Glomerular visceral epithelial cell (primary cell): Measurements from ENCODE around the gene CEP72.
"Not testable (repeated sequence)": the region's sequence is repeated elsewhere in the genome, so short reads cannot be mapped to it uniquely, and the experiment has no call there.

Experiments
- DNase-seq: peaks from one replicate; pipeline ENCODE4 v3.0.0-alpha.2; 2016; ENCODE audit errors: extremely low spot score

Gene CEP72

GRCh38 chr5:611731-612486 lies at the start of gene CEP72:
Gene CEP72 (plus strand): TSS chr5:612340. CDS start chr5:612362, 22 bp downstream.
- DNase-seq: peak; percentile 92

GRCh38 chr5:565782-566440 lies 46.2 kb upstream of the CEP72 start:
- DNase-seq: no peak

- no peak for DNase-seq
Observed at GRCh38 chr5:566636-567309, 45.4 kb upstream of the CEP72 start.

- no peak for DNase-seq
Observed at GRCh38 chr5:567664-568060, 44.5 kb upstream of the CEP72 start.

- no peak for DNase-seq
Observed at GRCh38 chr5:568061-568781, 43.9 kb upstream of the CEP72 start.

- DNase-seq: no peak
Observed at GRCh38 chr5:568809-569208, 43.3 kb upstream of the CEP72 start.

- DNase-seq: no peak
Observed at GRCh38 chr5:569358-569867, 42.7 kb upstream of the CEP72 start.

GRCh38 chr5:569868-570361 lies 42.2 kb upstream of the CEP72 start:
- no peak for DNase-seq

GRCh38 chr5:570446-570845 lies 41.7 kb upstream of the CEP72 start:
- DNase-seq: no peak

- DNase-seq: no peak
Observed at GRCh38 chr5:570886-571285, 41.3 kb upstream of the CEP72 start.

GRCh38 chr5:571791-572190 lies 40.3 kb upstream of the CEP72 start:
- DNase-seq: no peak

GRCh38 chr5:572398-573019 lies 39.6 kb upstream of the CEP72 start:
- DNase-seq: no peak

- no peak for DNase-seq
Observed at GRCh38 chr5:573206-573605, 38.9 kb upstream of the CEP72 start.

- no peak for DNase-seq
Observed at GRCh38 chr5:573976-574375, 38.2 kb upstream of the CEP72 start.

- no peak for DNase-seq
Observed at GRCh38 chr5:574906-575305, 37.2 kb upstream of the CEP72 start.

GRCh38 chr5:575636-576035 lies 36.5 kb upstream of the CEP72 start:
- no peak for DNase-seq

- DNase-seq: not testable (repeated sequence)
Observed at GRCh38 chr5:577214-577613, 34.9 kb upstream of the CEP72 start.

GRCh38 chr5:577800-578199 lies 34.3 kb upstream of the CEP72 start:
- DNase-seq: no peak

- no peak for DNase-seq
Observed at GRCh38 chr5:579211-579610, 32.9 kb upstream of the CEP72 start.

- no peak for DNase-seq
Observed at GRCh38 chr5:579746-580366, 32.3 kb upstream of the CEP72 start.

- DNase-seq: no peak
Observed at GRCh38 chr5:580436-580835, 31.7 kb upstream of the CEP72 start.
